ENCODE measurements around the gene CCDC14. TPM values are rescaled to one million over a fixed set of nuclear protein-coding genes. Genes with fewer than 3 reads are reported as not detected.

Gene CCDC14
- polyA plus RNA-seq, 1 donor (not counting 4 experiments of a cell fraction or from before 2014, with no cell fraction given) = 50.5 TPM

DNA sequence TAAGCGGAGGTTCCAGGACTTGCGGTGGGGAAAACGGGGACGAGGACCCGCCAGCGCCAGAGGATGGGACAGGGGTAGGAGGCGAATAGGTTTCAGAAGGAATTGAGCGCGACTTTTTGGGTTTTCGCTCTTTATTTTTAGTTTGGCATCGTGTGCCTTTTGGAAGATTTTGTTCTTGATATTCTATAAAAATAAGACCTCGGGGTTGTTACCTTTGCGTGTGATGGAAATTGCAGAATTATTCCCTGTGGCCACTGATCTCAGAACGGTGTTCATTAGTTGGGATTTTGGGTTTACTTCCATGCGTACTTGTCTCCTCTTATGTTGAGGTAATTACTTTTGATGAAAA lies 453 bp upstream of the CCDC14 start:
- no peak overlapping the region for H3K27ac ChIP-seq (ENCODE audit: control insufficient read depth, insufficient read depth, low read length)
- no peak for FAIRE-seq
- dilution Hi-C loops (cut with MboI; ENCODE audit: extremely low pct_ligation_motif_present, low sequenced_read_pairs) = no loop called here

DNA sequence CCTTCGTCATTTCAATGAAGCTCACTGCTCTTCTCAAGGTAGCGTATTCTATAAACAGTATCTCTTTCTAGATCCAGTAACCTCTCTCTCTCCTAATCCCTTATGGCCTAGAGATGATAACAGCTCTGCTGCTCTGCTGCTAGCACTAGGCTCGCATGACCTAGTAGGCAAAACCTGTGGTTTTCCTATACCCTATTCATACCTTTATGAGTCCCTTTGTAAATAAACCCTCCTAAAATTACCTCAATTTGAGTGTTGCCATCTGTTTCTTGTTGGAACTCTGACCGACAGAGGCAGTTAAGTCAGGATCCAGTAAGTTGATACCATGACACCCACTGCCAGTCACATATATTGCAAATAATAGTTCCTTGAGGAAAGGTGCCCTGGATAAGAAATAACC lies 7.3 kb downstream of the CCDC14 start:
- Histone ChIP-seq H3K27ac (ENCODE audit: control insufficient read depth, insufficient read depth, low read length) (no peak overlapping the region), H3K4me2 (ENCODE audit: control insufficient read depth, extremely low read depth, insufficient read depth, low read depth, low read length) (no peak overlapping the region), H3K9me1 (ENCODE audit: control insufficient read depth, extremely low read depth, insufficient read depth, low read length) (no peaks in the 10 kb centered on the region), H2AFZ (ENCODE audit: control insufficient read depth, low read length) (no peak overlapping the region), H3K36me3 (ENCODE audit: control insufficient read depth in 2 of 2, extremely low read depth in 1 of 2, insufficient read depth in 2 of 2, low read length in 2 of 2) (peaks cover 3 to 7% of the 10 kb centered on the region in 2 experiments), H4K20me1 (ENCODE audit: control insufficient read depth, extremely low read depth, insufficient read depth, low read length) (no peaks in the 10 kb centered on the region), H3K9me3 (ENCODE audit: control insufficient read depth, low read depth, low read length) (no peaks in the 10 kb centered on the region), H3K4me1 (ENCODE audit: control insufficient read depth, extremely low read depth, insufficient read depth, low read length) (peaks cover 6% of the 10 kb centered on the region), H3K9ac (ENCODE audit: control insufficient read depth, extremely low read depth, insufficient read depth, low read length) (no peak overlapping the region), H3K27me3 (ENCODE audit: control insufficient read depth, extremely low read depth, insufficient read depth, low read length) (no peaks in the 10 kb centered on the region), H3K79me2 (ENCODE audit: control insufficient read depth, insufficient read depth, low read length) (peaks cover 4% of the 10 kb centered on the region), H3K4me3 (ENCODE audit: control insufficient read depth in 2 of 3, extremely low read depth in 1 of 3, insufficient read depth in 2 of 3, low read depth in 1 of 3, low read length in 3 of 3) (no peak overlapping the region)
- DNase-seq (ENCODE audit: low read depth, low spot score) (no peak), FAIRE-seq (no peak)
- dilution Hi-C loops (cut with MboI; ENCODE audit: extremely low pct_ligation_motif_present, low sequenced_read_pairs) = no loop called here
- no peak for TF ChIP-seq EZH2 (IDR thresholded peaks at IDR 0.05; ENCODE audit: low read length)
- TF ChIP-seq, protein P1, sequence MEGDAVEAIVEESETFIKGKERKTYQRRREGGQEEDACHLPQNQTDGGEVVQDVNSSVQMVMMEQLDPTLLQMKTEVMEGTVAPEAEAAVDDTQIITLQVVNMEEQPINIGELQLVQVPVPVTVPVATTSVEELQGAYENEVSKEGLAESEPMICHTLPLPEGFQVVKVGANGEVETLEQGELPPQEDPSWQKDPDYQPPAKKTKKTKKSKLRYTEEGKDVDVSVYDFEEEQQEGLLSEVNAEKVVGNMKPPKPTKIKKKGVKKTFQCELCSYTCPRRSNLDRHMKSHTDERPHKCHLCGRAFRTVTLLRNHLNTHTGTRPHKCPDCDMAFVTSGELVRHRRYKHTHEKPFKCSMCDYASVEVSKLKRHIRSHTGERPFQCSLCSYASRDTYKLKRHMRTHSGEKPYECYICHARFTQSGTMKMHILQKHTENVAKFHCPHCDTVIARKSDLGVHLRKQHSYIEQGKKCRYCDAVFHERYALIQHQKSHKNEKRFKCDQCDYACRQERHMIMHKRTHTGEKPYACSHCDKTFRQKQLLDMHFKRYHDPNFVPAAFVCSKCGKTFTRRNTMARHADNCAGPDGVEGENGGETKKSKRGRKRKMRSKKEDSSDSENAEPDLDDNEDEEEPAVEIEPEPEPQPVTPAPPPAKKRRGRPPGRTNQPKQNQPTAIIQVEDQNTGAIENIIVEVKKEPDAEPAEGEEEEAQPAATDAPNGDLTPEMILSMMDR (optimal IDR thresholded peaks at IDR 0.05 in 1 of 3, IDR thresholded peaks at IDR 0.05 in 1 of 3, conservative IDR thresholded peaks at IDR 0.05 in 1 of 3; ENCODE audit: extremely low read depth in 1 of 3, insufficient read depth in 2 of 3, low read length in 3 of 3) = no peak

More for the DNA sequence above, 453 bp upstream of the CCDC14 start:
- H2AFZ ChIP-seq (ENCODE audit: control insufficient read depth, low read length) = peak overlapping the region; percentile 90
- peaks cover 8% of the 10 kb centered on the region for H3K4me1 ChIP-seq (ENCODE audit: control insufficient read depth, extremely low read depth, insufficient read depth, low read length)
- no peak for DNase-seq (ENCODE audit: low read depth, low spot score)
- H3K79me2 ChIP-seq (ENCODE audit: control insufficient read depth, insufficient read depth, low read length) = peaks cover 4% of the 10 kb centered on the region
- H3K27me3 ChIP-seq (ENCODE audit: control insufficient read depth, extremely low read depth, insufficient read depth, low read length) = no peaks in the 10 kb centered on the region
- H3K9ac ChIP-seq (ENCODE audit: control insufficient read depth, extremely low read depth, insufficient read depth, low read length) = peak overlapping the region; percentile 94
- no peaks in the 10 kb centered on the region for H3K9me1 ChIP-seq (ENCODE audit: control insufficient read depth, extremely low read depth, insufficient read depth, low read length)
- no peaks in the 10 kb centered on the region for H4K20me1 ChIP-seq (ENCODE audit: control insufficient read depth, extremely low read depth, insufficient read depth, low read length)
- TF ChIP-seq, protein P1 (optimal IDR thresholded peaks at IDR 0.05 in 1 of 3, IDR thresholded peaks at IDR 0.05 in 1 of 3, conservative IDR thresholded peaks at IDR 0.05 in 1 of 3; ENCODE audit: extremely low read depth in 1 of 3, insufficient read depth in 2 of 3, low read length in 3 of 3) = no peak
- no peak for TF ChIP-seq EZH2 (IDR thresholded peaks at IDR 0.05; ENCODE audit: low read length)
- H3K4me3 ChIP-seq (ENCODE audit: control insufficient read depth in 2 of 3, extremely low read depth in 1 of 3, insufficient read depth in 2 of 3, low read depth in 1 of 3, low read length in 3 of 3) = peak overlapping the region; percentile 53 to 85 (median 76)
- H3K9me3 ChIP-seq (ENCODE audit: control insufficient read depth, low read depth, low read length) = no peaks in the 10 kb centered on the region
- peak overlapping the region; percentile 72 for H3K4me2 ChIP-seq (ENCODE audit: control insufficient read depth, extremely low read depth, insufficient read depth, low read depth, low read length)
- H3K36me3 ChIP-seq (ENCODE audit: control insufficient read depth in 2 of 2, extremely low read depth in 1 of 2, insufficient read depth in 2 of 2, low read length in 2 of 2) = no peaks in the 10 kb centered on the region
